TTC549 (cell line): ENCODE results near the gene TOPAZ1.
A peak's percentile ranks its signal among the peaks of the same experiment; 100 is the strongest.

Experiments
- FAIRE-seq: peaks from 2 replicates; lab custom pipeline; 2012; peaks lifted over from hg19 to GRCh38; lab: Jason Lieb, UNC

Gene TOPAZ1

GRCh38 chr3:44248152-44248551 lies 6.5 kb downstream of the TOPAZ1 start:
- no peak for FAIRE-seq

GRCh38 chr3:44252332-44252959 lies 10.8 kb downstream of the TOPAZ1 start:
- FAIRE-seq: no peak

- FAIRE-seq: no peak
Measured at GRCh38 chr3:44259404-44259803, 17.7 kb downstream of the TOPAZ1 start.

- no peak for FAIRE-seq
Measured at GRCh38 chr3:44264146-44264545, 22.5 kb downstream of the TOPAZ1 start.

- FAIRE-seq: no peak
Measured at GRCh38 chr3:44265815-44266214, 24.1 kb downstream of the TOPAZ1 start.

- no peak for FAIRE-seq
Measured at GRCh38 chr3:44272191-44272590, 30.5 kb downstream of the TOPAZ1 start.

GRCh38 chr3:44277925-44278324 lies 36.2 kb downstream of the TOPAZ1 start:
- no peak for FAIRE-seq

- FAIRE-seq: no peak
Measured at GRCh38 chr3:44280077-44280476, 38.4 kb downstream of the TOPAZ1 start.

GRCh38 chr3:44280631-44281030 lies 38.9 kb downstream of the TOPAZ1 start:
- no peak for FAIRE-seq

- no peak for FAIRE-seq
Measured at GRCh38 chr3:44284949-44285348, 43.3 kb downstream of the TOPAZ1 start.

GRCh38 chr3:44289882-44290462 lies 48.3 kb downstream of the TOPAZ1 start:
- FAIRE-seq: no peak

GRCh38 chr3:44292276-44292675 lies 50.6 kb downstream of the TOPAZ1 start:
- FAIRE-seq: no peak

- no peak for FAIRE-seq
Measured at GRCh38 chr3:44292947-44293346, 51.3 kb downstream of the TOPAZ1 start.

- FAIRE-seq: no peak
Measured at GRCh38 chr3:44297255-44297654, 55.6 kb downstream of the TOPAZ1 start.

- no peak for FAIRE-seq
Measured at GRCh38 chr3:44301746-44302145, 60.1 kb downstream of the TOPAZ1 start.

- FAIRE-seq: no peak
Measured at GRCh38 chr3:44309500-44309899, 67.8 kb downstream of the TOPAZ1 start.

GRCh38 chr3:44318891-44319311 lies 77.2 kb downstream of the TOPAZ1 start:
- no peak for FAIRE-seq

- no peak for FAIRE-seq
Measured at GRCh38 chr3:44321335-44321734, 79.6 kb downstream of the TOPAZ1 start.

- FAIRE-seq: peak; percentile 96
Measured at GRCh38 chr3:44323341-44323955, 81.8 kb downstream of the TOPAZ1 start.

- FAIRE-seq: no peak
Measured at GRCh38 chr3:44324584-44324983, 82.9 kb downstream of the TOPAZ1 start.

GRCh38 chr3:44326019-44326418 lies 84.3 kb downstream of the TOPAZ1 start:
- FAIRE-seq: no peak

GRCh38 chr3:44326515-44326914 lies 84.8 kb downstream of the TOPAZ1 start:
- no peak for FAIRE-seq

- FAIRE-seq: no peak
Measured at GRCh38 chr3:44329946-44330345, 88.3 kb downstream of the TOPAZ1 start.

- no peak for FAIRE-seq
Measured at GRCh38 chr3:44330444-44330843, 88.8 kb downstream of the TOPAZ1 start.
